Right lobe of liver (tissue), 4 donors: ENCODE measurements around the gene TRMT1.

Experiments used
- POLR2A ChIP-seq: fragments of 450-650 bp; IDR thresholded peaks from one replicate; pipeline ENCODE4 v1.6.1; 2017; ENCODE audit warnings: antibody characterized with exemption, mild to moderate bottlenecking
- TF ChIP-seq, protein P1 (sequence below), 4 donors: fragments of 200-600 bp in 3 of 4; fragments of 450-650 bp in 1 of 4; IDR thresholded peaks; one replicate each; pipeline versions ENCODE4 v1.5.1 to v1.8.0; 2016 to 2022; ENCODE audit warnings: antibody characterized with exemption in 4 of 4, mild to moderate bottlenecking in 2 of 4
- donor health status: DM: no; HTN: no; CAD: no.
- donor health status: DM: no; HTN: no; CAD: no.
- donor health status: DM: no; HTN: yes; CAD: no.

DNA sequence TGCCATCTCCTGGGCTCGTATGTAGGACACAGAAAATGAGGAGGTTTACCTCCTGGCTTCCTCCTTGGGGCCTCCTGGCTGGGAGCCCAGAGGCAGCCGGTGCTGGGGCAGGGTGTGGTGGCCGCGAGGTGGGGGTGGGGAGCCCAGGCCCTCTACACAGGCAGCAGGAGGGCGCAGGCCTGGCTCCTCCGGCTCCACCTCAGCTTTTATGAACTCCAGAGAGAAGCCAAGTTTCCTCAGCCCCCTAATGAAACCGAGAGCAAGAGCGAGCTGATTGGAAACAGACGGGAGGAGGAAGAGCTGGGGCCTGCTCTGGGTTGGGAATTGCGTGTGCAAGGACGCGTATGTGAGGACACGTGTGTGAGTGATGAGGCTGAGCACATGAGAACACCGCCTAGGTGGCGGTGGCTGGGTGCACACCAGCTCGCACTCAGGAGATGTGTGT lies 37.0 kb downstream of the TRMT1 start:
- TF ChIP-seq, protein P1, sequence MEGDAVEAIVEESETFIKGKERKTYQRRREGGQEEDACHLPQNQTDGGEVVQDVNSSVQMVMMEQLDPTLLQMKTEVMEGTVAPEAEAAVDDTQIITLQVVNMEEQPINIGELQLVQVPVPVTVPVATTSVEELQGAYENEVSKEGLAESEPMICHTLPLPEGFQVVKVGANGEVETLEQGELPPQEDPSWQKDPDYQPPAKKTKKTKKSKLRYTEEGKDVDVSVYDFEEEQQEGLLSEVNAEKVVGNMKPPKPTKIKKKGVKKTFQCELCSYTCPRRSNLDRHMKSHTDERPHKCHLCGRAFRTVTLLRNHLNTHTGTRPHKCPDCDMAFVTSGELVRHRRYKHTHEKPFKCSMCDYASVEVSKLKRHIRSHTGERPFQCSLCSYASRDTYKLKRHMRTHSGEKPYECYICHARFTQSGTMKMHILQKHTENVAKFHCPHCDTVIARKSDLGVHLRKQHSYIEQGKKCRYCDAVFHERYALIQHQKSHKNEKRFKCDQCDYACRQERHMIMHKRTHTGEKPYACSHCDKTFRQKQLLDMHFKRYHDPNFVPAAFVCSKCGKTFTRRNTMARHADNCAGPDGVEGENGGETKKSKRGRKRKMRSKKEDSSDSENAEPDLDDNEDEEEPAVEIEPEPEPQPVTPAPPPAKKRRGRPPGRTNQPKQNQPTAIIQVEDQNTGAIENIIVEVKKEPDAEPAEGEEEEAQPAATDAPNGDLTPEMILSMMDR (IDR thresholded peaks at IDR 0.05) = no peak
- TF ChIP-seq POLR2A = no peak
